Measurements from ENCODE around the gene AGMAT. TPM values are rescaled to one million over a fixed set of nuclear protein-coding genes. Genes with fewer than 3 reads are reported as not detected.

The AGMAT gene
- total and polyA plus RNA-seq, 3 donors from 2014 or later, result 0.99 to 1.8 (median 1.5) TPM

GRCh38 chr1:15618655-15619525 is 34.0 kb upstream of the AGMAT start:
- Histone ChIP-seq H3K27me3 (no peaks in the 10 kb centered on the region), H3K9me3 (no peaks in the 10 kb centered on the region), H3K36me3 (ENCODE audit: low read depth, missing control alignments) (no peaks in the 10 kb centered on the region), H3K27ac (peak overlapping the region in 1 of 2 donors; percentile 92), H3K4me1 (peaks cover 18% of the 10 kb centered on the region), H3K4me3 (peak overlapping the region; percentile 76 to 81)
- WGBS, 2 donors, result 49 to 68% methylated on average over 26 of the region's 26 CpGs
- no peak for DNase-seq
- intact Hi-C loops (cut with DNase I; ENCODE audit: low total_unique reads), result no loop called here
- TF ChIP-seq POLR2A (IDR thresholded peaks at IDR 0.05), result no peak
- TF ChIP-seq, protein P1, sequence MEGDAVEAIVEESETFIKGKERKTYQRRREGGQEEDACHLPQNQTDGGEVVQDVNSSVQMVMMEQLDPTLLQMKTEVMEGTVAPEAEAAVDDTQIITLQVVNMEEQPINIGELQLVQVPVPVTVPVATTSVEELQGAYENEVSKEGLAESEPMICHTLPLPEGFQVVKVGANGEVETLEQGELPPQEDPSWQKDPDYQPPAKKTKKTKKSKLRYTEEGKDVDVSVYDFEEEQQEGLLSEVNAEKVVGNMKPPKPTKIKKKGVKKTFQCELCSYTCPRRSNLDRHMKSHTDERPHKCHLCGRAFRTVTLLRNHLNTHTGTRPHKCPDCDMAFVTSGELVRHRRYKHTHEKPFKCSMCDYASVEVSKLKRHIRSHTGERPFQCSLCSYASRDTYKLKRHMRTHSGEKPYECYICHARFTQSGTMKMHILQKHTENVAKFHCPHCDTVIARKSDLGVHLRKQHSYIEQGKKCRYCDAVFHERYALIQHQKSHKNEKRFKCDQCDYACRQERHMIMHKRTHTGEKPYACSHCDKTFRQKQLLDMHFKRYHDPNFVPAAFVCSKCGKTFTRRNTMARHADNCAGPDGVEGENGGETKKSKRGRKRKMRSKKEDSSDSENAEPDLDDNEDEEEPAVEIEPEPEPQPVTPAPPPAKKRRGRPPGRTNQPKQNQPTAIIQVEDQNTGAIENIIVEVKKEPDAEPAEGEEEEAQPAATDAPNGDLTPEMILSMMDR (IDR thresholded peaks at IDR 0.05), result no peak

DNA sequence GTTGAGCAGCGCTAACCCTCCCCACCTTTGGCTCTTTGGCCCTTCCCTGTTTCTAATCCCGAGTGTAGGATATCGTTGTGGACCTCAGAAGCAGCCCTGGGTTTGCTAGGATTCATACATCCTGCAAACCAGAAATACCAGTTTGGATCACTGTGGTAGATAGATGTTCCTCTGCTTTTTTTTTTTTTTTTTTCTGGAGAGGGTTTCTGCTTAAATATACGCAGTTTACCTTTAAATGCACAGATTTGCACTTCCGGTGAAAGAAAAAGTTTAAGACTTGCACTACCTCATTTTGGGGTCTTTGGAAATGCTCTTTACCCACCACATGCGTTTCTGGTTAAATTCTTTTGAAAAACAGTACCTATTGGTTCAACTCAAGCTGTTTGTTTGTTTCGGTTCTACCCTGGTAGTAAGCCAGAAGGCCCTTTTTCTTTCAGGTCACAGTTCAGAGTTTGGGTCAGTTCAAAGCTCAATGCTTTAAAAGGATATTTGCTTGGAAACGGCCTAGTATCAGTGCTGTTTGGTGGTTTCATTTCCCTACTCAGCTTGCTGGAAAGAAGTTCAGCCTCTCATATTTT is 33.3 kb upstream of the AGMAT start:
- intact Hi-C loops (cut with DNase I; ENCODE audit: low total_unique reads), result no loop called here
- H3K27me3 ChIP-seq, result no peaks in the 10 kb centered on the region
- TF ChIP-seq, protein P1 (IDR thresholded peaks at IDR 0.05), result no peak
- no peak for TF ChIP-seq POLR2A (IDR thresholded peaks at IDR 0.05)
- H3K4me1 ChIP-seq, result peaks cover 18% of the 10 kb centered on the region
- no peak for DNase-seq
- WGBS, 2 donors, result 0 to 2% methylated on average over 8 of the region's 8 CpGs
- peak overlapping the region; percentile 76 to 81 for H3K4me3 ChIP-seq
- H3K27ac ChIP-seq, result peak overlapping the region; percentile 75 to 92
- no peaks in the 10 kb centered on the region for H3K9me3 ChIP-seq
- H3K36me3 ChIP-seq (ENCODE audit: low read depth, missing control alignments), result no peaks in the 10 kb centered on the region

DNA sequence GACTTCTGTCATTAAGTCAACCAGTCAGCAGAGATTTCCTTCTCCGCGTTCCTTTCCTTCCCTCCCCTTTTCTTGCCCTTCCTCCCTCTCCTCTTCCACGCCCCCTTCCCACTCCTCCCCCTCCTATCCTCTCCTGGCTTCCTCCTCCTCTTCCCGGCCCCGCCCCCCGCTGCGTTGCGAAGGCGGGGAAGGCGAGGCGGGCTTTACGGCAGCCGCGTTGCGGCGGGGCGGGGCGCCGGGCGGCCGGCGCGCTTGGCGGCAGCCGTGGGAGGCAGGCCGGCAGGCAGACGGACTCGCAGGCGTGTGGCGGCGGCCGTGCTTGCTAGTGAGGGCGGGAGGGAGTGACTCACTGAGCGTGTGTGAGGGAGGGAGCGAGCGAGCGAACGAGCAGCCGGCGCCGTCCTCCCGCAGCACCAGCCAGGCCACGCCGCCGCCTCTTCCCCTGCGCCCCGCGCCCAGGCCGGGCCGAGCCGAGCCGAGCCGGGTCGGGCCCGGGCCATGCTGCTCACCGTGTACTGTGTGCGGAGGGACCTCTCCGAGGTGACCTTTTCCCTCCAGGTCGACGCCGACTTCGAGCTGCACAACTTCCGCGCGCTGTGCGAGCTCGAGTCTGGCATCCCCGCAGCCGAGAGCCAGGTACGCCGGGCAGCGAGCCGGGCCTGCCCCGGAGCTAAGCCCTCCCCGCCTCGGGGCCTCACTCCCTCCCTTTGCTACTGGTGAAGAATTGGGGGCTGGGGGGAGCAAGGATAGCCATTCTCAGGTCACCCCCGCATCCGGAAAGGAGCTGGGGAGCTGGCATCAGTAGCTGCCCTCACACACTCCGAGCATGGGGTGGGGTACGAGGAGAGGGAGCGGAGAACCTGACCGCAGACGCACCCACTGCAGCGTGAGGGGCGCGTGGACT is 32.6 kb upstream of the AGMAT start, which contains the start of gene DDI2:
DDI2 (plus strand) TSS at position 286 of the 904 bp plus-strand sequence; CDS start at position 499, 213 bp downstream.
- intact Hi-C loops (cut with DNase I; ENCODE audit: low total_unique reads), result no loop called here
- H3K27me3 ChIP-seq, result no peaks in the 10 kb centered on the region
- H3K4me3 ChIP-seq, result peak within 1 kb of the TSS; percentile 76 to 81
- H3K27ac ChIP-seq, result peak within 1 kb of the TSS; percentile 75 to 92
- TF ChIP-seq, protein P1 (IDR thresholded peaks at IDR 0.05), result no peak
- TF ChIP-seq POLR2A (IDR thresholded peaks at IDR 0.05), result peak; percentile 83
- DNase-seq, result peak; percentile 98
- peaks cover 18% of the 10 kb centered on the region for H3K4me1 ChIP-seq
- 1% methylated on average over 26 to 79 of the region's 86 CpGs for WGBS, 2 donors
- H3K9me3 ChIP-seq, result no peaks in the 10 kb centered on the region
- H3K36me3 ChIP-seq (ENCODE audit: low read depth, missing control alignments), result no peaks in the 10 kb centered on the region

DNA sequence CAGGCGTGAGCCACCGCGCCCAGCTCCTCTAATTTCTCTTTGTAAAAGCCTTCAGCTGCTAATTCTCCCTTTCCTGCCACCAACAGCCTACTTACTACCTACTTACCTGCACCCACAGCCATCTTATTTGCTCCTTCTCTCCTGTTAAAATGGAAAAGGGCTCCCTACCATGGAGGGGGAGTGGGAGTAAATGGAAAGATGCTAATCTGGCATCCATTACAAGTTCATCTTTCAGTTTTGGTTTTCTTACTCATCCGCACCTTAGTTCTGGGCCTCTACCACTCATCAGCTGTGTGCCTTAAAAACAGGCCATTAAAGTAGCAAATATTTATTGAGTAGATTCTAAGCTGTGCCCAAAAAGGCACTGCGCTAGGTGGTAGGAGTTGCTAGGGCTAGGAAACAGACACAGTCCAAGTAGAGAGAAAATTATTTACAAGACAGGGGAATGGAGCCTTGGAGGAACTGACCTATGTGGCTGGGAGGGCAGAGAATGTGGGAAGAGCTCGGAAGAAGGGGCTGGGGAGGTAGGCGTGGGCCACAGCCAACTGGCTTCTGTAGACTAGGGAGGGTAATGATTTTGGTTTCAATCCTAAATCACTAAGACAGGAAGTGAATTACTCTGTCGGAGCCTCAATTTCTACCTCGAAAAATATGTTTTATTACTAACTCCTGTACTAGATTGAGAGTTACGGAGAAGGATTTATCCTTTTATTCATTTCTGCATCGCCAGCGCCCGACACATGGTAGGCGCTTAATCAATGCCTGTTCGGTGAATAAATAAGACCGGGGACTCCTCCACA is 31.7 kb upstream of the AGMAT start:
- no peak for DNase-seq
- H3K27me3 ChIP-seq, result no peaks in the 10 kb centered on the region
- 21 to 24% methylated on average over 16 of the region's 16 CpGs for WGBS, 2 donors
- no peak for TF ChIP-seq POLR2A (IDR thresholded peaks at IDR 0.05)
- TF ChIP-seq, protein P1 (IDR thresholded peaks at IDR 0.05), result no peak
- H3K36me3 ChIP-seq (ENCODE audit: low read depth, missing control alignments), result no peaks in the 10 kb centered on the region
- peaks cover 18% of the 10 kb centered on the region for H3K4me1 ChIP-seq
- H3K27ac ChIP-seq, result peak overlapping the region; percentile 61 to 92
- H3K9me3 ChIP-seq, result no peaks in the 10 kb centered on the region
- peak overlapping the region; percentile 76 to 81 for H3K4me3 ChIP-seq
- intact Hi-C loops (cut with DNase I; ENCODE audit: low total_unique reads), result no loop called here

Measured in testis (tissue), 3 donors.